HG03064 (cell line): Measurements from ENCODE around the gene SENP3.
A peak's percentile ranks its signal among the peaks of the same experiment; 100 is the strongest.
"Not testable (repeated sequence)": the region's sequence is repeated elsewhere in the genome, so short reads cannot be mapped to it uniquely, and the experiment has no call there.

Experiments used
- ATAC-seq: cut with Tn5 transposase; IDR thresholded peaks from one replicate; pipeline ENCODE4 v1.9.1; 2021; ENCODE audit warnings: low read depth; ENCODE audit not compliant: unreplicated experiment

SENP3 gene

DNA sequence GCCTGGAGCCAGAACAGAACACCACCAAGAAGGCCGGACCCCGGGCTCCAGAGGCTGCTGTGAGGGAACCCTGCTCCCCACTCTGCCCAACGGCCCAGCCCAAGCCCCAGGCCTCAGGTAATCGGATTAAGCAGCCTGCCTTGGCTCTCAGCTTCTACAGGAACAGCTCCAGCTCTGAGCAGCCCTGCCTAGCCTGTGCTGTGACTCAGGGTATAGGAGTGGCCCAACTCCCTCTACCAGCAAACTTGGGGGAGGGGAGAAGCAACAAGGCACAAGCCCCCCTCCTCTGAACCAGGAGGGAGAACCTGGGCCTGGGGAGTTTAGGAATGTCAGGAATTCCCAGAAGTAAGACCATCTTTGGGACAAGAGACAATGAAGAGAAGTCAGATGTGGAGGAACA is 29.0 kb downstream of the SENP3 start:
- ATAC-seq = no peak

DNA sequence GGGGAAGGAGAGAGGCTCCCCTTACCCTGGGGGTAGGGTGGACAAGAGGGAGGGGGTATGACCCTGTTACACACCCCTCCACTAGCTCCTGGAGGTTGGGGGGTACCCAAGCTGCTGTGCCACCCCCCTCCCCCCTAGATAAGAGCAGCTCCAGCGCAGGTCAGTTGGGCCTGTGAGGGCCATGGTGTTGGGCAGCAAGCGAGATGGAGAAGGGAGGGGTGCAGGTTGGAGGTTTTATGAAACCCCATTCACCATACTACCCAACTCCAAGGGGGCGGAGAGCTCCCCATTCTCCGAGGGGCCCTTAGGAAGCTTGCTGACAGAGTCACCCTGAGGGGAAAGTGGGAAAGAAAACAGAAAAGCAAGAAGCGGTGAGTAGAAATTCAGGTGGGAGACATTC is 29.9 kb downstream of the SENP3 start:
- no peak for ATAC-seq

DNA sequence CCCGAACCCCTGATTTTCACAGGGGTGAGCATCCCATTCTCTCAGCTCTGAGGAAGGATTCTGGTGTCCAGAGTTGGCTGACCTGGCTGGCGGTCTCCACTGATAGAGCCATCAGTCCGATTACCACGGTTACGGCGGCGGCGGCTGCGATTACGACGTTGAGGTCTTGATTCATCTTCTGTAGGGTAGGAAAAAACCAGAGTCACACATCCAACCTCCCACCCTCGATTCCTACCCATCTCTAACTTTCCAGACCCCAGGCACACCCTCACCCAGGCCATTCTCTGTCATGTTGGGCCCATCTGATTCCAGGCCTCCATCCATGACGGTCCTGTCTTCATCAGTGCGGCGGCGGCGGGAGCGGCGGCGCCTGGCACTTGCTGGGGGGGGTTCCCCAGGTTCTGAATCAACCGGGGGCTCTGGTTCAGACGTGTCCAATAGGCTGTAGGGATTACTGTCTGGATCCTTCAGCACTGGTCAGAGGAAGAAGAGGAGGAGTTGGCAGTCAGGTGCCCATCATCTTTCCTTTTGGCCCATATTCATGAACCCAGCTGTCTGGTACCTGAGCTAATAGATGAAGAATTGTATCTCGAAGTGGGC is 30.8 kb downstream of the SENP3 start:
- no peak for ATAC-seq

DNA sequence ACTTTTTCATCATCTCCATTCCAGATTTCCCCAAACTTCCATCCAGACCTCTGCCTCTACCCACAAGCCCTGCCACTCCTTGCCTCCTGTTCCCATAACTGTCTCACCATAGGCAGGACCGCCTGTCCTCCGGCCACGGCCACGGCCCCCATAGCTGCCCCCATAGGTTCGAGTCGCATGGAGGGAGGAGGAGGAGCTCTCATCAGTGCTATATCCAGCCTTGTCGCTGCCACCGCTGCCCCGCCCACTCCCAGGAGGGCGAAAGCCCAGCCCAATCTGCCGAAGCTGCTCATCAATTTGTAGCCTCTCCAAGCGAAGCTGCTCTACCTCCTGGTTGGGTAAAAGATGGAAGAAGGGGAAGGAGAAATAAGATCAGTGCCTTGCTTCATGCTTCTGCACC is 31.6 kb downstream of the SENP3 start:
- ATAC-seq = no peak

DNA sequence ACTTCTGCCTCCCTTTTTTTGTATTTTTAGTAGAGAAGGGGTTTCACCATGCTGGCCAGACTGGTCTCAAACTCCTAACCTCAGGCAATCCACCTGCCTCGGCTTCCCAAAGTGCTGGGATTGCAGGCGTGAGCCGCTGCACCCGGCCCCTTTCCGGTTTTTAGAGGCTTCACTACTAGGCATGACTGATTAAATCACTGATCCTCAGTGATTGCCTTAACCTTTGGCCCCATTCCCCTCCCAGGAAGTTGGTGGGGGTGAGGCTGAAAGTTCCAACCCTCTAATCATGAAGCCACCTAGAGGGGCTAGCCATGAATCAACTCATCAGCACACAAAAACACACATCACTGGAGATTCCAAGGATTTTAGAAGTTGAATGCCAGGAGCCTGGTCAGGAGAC is 35.8 kb downstream of the SENP3 start:
- ATAC-seq = not testable (repeated sequence)

DNA sequence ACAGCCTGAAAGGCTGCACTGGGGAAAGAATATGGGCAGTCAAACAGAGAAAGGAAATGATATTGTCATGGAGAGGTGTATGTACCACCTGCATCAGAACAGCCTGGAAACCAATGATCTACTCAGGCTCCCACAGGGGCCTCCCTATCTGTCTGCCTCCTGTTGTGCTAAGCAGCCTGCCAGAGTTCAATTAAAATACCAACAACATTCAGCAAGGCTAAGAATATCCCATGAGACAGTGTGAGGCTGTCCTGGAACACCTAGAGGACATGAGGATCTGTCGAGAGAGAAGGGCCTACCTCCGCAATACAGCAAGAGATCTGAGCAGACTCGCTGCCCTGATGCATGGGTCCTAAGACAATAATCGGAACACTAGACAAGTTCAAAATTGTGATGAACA is 44.6 kb downstream of the SENP3 start:
- ATAC-seq = no peak

DNA sequence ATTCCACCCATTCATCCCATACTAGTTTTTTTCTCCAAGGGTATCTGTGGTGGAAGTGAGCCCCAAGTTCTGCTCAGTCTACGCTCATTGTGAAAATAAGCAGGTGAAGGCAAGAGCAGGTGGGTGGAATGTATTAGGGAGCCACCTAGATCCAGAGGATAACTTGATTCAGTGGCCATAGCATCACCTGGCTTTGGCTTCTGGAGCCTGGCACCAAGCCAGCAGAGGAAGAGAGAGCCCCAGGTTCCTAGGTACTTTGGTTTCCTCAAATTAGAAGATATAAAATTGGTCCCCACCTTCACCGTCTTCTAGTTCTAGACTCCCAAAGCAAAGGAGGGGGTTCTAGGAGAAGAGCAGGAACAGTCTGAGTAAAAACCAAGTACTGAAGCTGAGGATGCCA is 48.9 kb downstream of the SENP3 start:
- no peak for ATAC-seq

DNA sequence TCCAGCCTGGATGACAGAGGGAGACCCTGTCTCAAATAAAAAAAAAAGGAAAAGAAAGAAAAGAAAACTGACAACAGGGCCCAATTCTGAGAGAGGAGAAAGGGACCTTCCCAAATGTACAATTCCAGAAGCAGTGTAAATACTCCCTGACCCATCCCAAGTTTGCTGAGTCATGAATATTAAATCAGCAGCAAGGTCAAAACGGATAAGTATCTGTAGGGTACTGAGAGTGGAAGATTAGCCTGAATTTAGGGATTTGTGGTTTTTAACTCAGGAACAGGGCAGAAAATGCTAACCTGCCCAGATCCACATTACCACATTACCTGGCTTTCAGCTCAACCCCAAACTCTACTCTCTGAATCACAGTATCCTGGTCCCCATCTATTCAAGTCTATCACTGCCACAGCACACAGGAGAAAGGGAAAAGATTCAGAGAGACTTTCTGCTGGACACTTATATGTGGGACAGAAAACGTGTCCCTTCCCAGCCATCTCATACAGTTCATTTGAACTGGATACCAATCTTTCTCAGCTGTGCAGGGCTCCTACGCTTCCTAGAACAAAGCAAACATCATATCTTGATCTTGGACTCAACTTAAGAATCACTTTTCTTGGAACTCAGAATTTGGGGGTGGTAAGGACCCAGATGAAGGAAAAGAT is 50.0 kb downstream of the SENP3 start:
- no peak for ATAC-seq

DNA sequence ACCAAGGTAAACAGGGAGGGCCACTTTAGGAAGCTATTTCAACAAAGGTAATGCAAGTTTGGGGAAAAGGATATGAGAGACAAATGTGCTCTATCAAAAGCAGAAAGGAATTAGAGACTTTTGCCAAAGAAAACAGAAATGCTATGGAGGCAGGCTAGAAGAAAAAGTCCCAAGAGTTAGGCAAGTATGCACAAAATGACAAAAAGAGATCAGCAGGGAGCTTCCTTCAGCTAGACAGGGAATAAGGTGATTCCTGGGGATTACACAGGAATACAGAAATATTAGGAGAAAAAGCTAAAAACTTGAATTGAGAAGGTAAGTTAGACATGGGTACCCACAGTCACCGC is 50.5 kb downstream of the SENP3 start:
- no peak for ATAC-seq

DNA sequence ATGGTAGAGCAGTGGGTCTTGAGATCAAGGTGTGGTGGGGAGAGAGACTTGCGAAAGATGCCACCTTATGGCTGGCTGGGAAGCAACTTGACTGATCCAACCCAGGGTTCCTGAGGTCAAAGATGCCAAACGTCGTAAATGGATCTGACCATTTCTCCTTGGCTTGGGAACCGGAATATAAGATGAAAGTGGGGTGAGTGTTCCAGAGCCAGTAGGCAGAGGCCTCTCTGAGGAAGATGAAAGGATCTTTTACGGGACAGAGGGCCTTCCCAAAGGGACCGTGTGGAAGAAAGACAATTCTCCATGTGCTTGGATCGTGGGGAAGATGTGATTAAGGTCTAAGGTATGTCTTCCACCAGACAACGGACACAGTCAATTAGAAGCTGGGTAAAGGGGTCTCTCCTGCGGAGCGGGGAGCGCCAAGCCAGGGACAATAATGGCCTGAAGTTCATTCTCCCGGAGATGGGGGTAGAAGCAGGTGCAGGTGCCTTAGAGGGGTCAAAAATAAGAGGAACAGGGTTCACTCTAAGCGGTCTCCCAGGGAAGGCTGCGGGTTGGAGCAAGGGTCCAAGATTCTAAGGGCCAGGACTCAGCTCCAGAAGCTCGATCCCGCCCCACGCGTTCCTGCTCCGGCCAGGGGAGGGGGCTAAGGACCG is 52.2 kb downstream of the SENP3 start:
- no peak for ATAC-seq

DNA sequence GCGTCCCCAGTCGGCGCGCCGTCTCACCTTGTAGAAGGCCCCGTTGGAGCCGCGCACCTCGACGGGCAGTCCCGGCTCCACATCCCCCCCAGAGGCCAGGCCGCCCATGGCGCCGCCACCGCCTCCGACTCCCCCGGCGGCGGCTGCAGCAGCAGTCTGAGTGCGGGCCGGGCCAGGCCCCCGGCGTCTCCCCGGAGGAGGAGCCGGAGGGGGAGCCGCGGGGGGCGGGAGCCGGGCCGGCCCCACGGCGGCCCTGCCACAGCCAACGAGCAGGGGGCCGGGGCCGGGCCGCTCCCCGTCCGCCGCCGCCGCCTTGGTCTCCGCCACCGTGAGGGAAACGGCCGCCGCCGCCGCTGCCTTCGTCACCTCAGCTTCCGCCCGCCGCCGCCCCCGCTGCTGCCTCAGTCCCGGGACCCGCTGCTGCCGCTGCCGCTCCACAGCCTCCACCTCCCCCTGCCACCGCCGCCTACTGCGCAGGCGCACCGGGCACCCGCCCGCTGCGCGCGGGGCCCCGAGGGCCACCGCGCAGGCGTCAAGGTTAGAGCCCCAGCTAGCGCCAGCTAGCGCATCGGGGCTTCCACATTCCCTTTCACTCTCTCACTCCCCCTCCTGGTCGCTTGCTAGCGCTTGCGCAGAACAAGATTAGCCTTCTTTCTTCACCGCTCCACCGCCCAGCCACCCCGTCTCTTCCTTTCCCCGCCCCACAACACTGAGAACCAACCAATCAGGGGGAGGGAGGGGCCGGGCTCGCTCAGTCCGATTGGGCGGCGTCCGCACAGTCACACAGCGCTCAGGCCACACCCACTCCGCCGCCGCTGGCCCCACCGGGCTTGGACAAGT is 52.9 kb downstream of the SENP3 start, which contains the start of gene FXR2:
TSS of gene FXR2 (minus strand) at position 473 of the 840 bp plus-strand sequence. CDS start at position 108, 365 bp downstream.
- peak; percentile 79 for ATAC-seq

DNA sequence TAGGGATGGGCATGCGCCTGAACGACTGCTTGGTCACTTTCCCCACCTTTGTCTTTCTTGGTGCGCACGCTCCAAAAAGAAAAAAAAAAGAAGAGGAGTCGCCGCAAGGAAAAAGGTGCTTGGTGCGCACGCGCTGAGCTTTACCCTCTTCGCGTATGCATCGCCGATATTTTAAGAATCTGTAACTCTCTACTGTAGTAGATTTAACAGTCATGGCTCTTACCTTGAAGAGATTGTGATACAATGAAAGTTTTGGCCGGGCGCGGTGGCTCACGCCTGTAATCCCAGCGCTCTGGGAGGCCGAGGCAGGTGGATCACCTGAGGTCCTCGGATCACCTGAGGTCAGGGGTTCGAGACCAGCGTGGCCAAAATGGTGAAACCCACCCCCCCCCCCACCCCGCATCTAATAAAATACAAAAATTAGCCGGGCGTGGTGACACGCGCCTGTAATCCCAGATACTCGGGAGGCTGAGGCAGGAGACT is 53.6 kb downstream of the SENP3 start:
- ATAC-seq = no peak

DNA sequence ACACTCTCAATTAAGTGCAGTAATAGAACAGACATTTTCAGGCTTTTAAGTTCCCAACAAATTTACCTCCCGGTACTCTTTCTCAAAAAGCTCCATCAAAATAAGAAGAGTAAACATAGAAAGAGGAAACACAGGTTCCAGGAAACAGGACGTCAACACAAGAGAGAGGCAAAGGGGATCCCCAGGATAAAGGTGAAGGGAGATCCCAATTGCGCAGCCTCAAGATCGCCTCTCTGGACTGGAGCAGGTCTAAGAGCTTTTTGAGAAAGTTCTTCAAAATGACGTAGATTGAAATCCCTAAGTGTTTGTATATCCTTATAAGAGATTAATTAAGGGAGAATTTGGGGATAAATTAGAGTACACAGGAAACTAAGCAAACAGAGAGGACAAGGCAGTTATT is 56.9 kb downstream of the SENP3 start:
- no peak for ATAC-seq

DNA sequence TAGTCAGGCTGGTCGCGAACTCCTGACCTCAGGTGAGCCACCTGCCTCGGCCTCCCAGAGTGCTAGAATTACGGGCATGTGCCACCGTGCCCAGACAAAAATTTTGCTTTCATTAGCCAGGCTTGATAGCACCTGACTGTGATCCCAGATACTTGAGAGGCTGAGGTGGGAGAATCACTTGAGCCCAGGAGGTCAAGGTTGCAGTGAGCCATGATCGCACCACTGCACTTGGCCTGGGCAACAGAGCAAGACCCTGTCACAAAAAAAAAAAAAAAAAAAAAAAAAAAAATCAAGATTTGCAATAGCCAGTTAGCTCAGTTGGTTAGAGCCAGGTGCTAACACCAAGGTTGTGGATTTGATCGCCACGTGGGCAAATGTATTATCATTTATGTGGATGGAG is 59.1 kb downstream of the SENP3 start:
- no peak for ATAC-seq
